HEK293 (cell line): Measurements from ENCODE around the gene GGTLC2.

Experiments
- GLIS1 ChIP-seq: fragments of 450-650 bp; formaldehyde crosslinking; IDR thresholded peaks from 2 replicates; pipeline ENCODE4 v1.5.1; 2016; ENCODE audit warnings: missing biosample characterization, missing genetic modification characterization
- SALL2 ChIP-seq: fragments of 450-650 bp; formaldehyde crosslinking; IDR thresholded peaks from 2 replicates; pipeline ENCODE4 v1.5.0; 2017; ENCODE audit warnings: missing biosample characterization, mild to moderate bottlenecking, missing genetic modification characterization, borderline replicate concordance
- SP2 ChIP-seq: fragments of 450-650 bp; formaldehyde crosslinking; IDR thresholded peaks from 2 replicates; pipeline ENCODE4 v1.5.1; 2016; ENCODE audit warnings: missing biosample characterization, missing genetic modification characterization
- ZBTB1 ChIP-seq: fragments of 450-650 bp; formaldehyde crosslinking; IDR thresholded peaks from 2 replicates; pipeline ENCODE4 v1.5.1; 2016; ENCODE audit warnings: missing biosample characterization, missing genetic modification characterization
- ZBTB17 ChIP-seq: fragments of 450-650 bp; formaldehyde crosslinking; IDR thresholded peaks from 2 replicates; pipeline ENCODE4 v1.5.1; 2016; ENCODE audit warnings: missing biosample characterization, missing genetic modification characterization
- ZBTB8A ChIP-seq: fragments of 450-650 bp; formaldehyde crosslinking; IDR thresholded peaks from 2 replicates; pipeline ENCODE4 v1.5.1; 2016; ENCODE audit warnings: missing biosample characterization, missing genetic modification characterization
- ZNF302 ChIP-seq: fragments of 450-650 bp; formaldehyde crosslinking; IDR thresholded peaks from 2 replicates; pipeline ENCODE4 v1.5.1; 2016; ENCODE audit warnings: missing biosample characterization, missing genetic modification characterization, low read depth
- ZNF341 ChIP-seq: fragments of 450-650 bp; formaldehyde crosslinking; IDR thresholded peaks from 2 replicates; pipeline ENCODE4; 2016; ENCODE audit warnings: low read depth, missing biosample characterization, missing genetic modification characterization
- ZNF521 ChIP-seq: fragments of 450-650 bp; formaldehyde crosslinking; IDR thresholded peaks from 2 replicates; pipeline ENCODE4 v1.5.1; 2017; ENCODE audit warnings: missing biosample characterization, mild to moderate bottlenecking, missing genetic modification characterization
- ZNF670 ChIP-seq: fragments of 450-650 bp; formaldehyde crosslinking; IDR thresholded peaks from 2 replicates; pipeline ENCODE4 v1.5.1; 2016; ENCODE audit warnings: missing biosample characterization, missing genetic modification characterization, low read depth
- ZNF792 ChIP-seq: fragments of 450-650 bp; formaldehyde crosslinking; IDR thresholded peaks from 2 replicates; pipeline ENCODE4 v1.5.1; 2016; ENCODE audit warnings: missing biosample characterization, missing genetic modification characterization
- TF ChIP-seq, protein P1 (sequence below): fragments of 450-650 bp; formaldehyde crosslinking; IDR thresholded peaks from 2 replicates; pipeline ENCODE4 v1.5.1; 2016; ENCODE audit warnings: missing biosample characterization, missing genetic modification characterization

DNA sequence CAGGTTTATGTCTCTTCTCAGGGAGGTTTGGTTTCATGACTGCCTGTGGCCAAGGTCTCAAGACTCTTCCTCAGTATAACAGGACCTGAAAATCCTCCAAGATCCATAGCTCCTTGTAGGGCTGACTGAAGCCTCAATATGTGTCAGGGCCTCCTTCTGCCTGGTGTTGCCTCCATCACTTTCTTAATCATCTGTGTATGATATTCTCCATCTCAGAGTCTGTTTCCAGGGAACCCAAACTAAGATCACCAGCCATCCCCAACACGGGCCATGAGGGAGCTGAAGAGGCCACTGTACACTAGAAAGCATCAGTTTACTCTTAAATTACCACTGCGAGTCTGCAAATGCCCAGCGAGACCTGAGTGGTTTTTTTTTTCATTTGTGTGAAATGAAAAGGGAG is 17.7 kb downstream of the GGTLC2 start:
- no peak for TF ChIP-seq ZNF670
- TF ChIP-seq, protein P1, sequence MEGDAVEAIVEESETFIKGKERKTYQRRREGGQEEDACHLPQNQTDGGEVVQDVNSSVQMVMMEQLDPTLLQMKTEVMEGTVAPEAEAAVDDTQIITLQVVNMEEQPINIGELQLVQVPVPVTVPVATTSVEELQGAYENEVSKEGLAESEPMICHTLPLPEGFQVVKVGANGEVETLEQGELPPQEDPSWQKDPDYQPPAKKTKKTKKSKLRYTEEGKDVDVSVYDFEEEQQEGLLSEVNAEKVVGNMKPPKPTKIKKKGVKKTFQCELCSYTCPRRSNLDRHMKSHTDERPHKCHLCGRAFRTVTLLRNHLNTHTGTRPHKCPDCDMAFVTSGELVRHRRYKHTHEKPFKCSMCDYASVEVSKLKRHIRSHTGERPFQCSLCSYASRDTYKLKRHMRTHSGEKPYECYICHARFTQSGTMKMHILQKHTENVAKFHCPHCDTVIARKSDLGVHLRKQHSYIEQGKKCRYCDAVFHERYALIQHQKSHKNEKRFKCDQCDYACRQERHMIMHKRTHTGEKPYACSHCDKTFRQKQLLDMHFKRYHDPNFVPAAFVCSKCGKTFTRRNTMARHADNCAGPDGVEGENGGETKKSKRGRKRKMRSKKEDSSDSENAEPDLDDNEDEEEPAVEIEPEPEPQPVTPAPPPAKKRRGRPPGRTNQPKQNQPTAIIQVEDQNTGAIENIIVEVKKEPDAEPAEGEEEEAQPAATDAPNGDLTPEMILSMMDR (tag by site-specific recombination) = no peak
- TF ChIP-seq ZNF341 (tag by site-specific recombination) = no peak
- no peak for TF ChIP-seq ZNF302
- TF ChIP-seq GLIS1 (tag by site-specific recombination) = no peak
- no peak for TF ChIP-seq ZNF521 (tag by site-specific recombination)
- TF ChIP-seq ZBTB8A (tag by site-specific recombination) = no peak
- TF ChIP-seq ZNF792 (tag by site-specific recombination) = no peak
- TF ChIP-seq ZBTB17 (tag by site-specific recombination) = no peak
- TF ChIP-seq SALL2 (tag by site-specific recombination) = no peak
- no peak for TF ChIP-seq ZBTB1
- TF ChIP-seq SP2 (tag by site-specific recombination) = no peak
